ENCODE data around the gene CHST13. TPM values are rescaled to one million over a fixed set of nuclear protein-coding genes. Genes with fewer than 3 reads are reported as not detected.

The CHST13 gene
- total RNA-seq, 3 donors from 2014 or later, result 0.29 to 0.80 TPM; not detected in 1

- TF ChIP-seq POLR2A (IDR thresholded peaks at IDR 0.05) (no peak), POLR2AphosphoS5 (IDR thresholded peaks at IDR 0.05) (no peak)
- TF ChIP-seq, protein P1, sequence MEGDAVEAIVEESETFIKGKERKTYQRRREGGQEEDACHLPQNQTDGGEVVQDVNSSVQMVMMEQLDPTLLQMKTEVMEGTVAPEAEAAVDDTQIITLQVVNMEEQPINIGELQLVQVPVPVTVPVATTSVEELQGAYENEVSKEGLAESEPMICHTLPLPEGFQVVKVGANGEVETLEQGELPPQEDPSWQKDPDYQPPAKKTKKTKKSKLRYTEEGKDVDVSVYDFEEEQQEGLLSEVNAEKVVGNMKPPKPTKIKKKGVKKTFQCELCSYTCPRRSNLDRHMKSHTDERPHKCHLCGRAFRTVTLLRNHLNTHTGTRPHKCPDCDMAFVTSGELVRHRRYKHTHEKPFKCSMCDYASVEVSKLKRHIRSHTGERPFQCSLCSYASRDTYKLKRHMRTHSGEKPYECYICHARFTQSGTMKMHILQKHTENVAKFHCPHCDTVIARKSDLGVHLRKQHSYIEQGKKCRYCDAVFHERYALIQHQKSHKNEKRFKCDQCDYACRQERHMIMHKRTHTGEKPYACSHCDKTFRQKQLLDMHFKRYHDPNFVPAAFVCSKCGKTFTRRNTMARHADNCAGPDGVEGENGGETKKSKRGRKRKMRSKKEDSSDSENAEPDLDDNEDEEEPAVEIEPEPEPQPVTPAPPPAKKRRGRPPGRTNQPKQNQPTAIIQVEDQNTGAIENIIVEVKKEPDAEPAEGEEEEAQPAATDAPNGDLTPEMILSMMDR (IDR thresholded peaks at IDR 0.05), result no peak
- Histone ChIP-seq H3K4me1 (no peaks in the 10 kb centered on the region), H3K36me3 (no peaks in the 10 kb centered on the region), H3K9me3 (no peaks in the 10 kb centered on the region), H3K4me3 (no peak overlapping the region), H3K27me3 (peaks cover 0 to 4% of the 10 kb centered on the region in 2 donors), H3K27ac (no peak overlapping the region)
- intact Hi-C loops (cut with DNase I; ENCODE audit: low total_unique reads), result loop anchor here (5.0 kb wide), 1 partner anchor 1399 kb away; the partner anchor contains the start of gene KBTBD12
- no peak for DNase-seq (ENCODE audit: low spot score in 2 of 2)
Observed at GRCh38 chr3:126517986-126518778, 5.8 kb upstream of the CHST13 start.

DNA sequence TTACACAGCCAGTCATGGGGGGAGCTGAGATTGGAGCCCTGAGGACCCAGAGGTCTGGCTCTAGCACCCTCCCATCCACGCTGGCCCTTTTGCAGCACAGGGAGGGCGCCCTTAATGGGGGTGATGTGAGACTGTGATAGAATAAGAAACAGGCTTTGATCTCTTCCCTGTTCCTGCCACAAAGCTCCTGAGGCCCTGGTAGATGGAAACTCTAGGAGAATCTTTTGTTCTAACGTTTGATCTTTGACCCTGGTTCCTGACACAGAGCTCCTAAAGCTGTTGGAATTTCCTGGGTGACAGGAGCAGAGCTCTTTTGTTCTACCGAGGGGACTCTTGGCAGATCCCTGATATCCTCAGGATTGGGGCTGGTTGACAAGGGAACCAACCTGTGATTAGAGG lies 5.2 kb upstream of the CHST13 start:
- intact Hi-C loops (cut with DNase I; ENCODE audit: low total_unique reads), result loop anchor here (5.0 kb wide), 1 partner anchor 1399 kb away; the partner anchor contains the start of gene KBTBD12
- Histone ChIP-seq H3K27me3 (peaks cover 0 to 10% of the 10 kb centered on the region in 2 donors), H3K9me3 (no peaks in the 10 kb centered on the region), H3K4me1 (no peaks in the 10 kb centered on the region), H3K4me3 (no peak overlapping the region), H3K27ac (no peak overlapping the region), H3K36me3 (no peaks in the 10 kb centered on the region)
- TF ChIP-seq POLR2A (IDR thresholded peaks at IDR 0.05) (no peak), POLR2AphosphoS5 (IDR thresholded peaks at IDR 0.05) (no peak)
- TF ChIP-seq, protein P1 (IDR thresholded peaks at IDR 0.05), result no peak
- DNase-seq (ENCODE audit: low spot score in 2 of 2), result no peak

GRCh38 chr3:126519506-126520455 lies 4.2 kb upstream of the CHST13 start:
- no peak for TF ChIP-seq POLR2A (IDR thresholded peaks at IDR 0.05)
- TF ChIP-seq, protein P1 (IDR thresholded peaks at IDR 0.05), result no peak
- no peak for TF ChIP-seq POLR2AphosphoS5 (IDR thresholded peaks at IDR 0.05)
- peaks cover 3 to 20% of the 10 kb centered on the region in 2 donors for H3K27me3 ChIP-seq

GRCh38 chr3:126521122-126521891 lies 2.6 kb upstream of the CHST13 start:
- DNase-seq (ENCODE audit: low spot score in 2 of 2), result no peak
- Histone ChIP-seq H3K9me3 (no peaks in the 10 kb centered on the region), H3K27ac (no peak overlapping the region), H3K36me3 (no peaks in the 10 kb centered on the region), H3K4me3 (no peak overlapping the region), H3K27me3 (peaks cover 3 to 22% of the 10 kb centered on the region in 2 donors), H3K4me1 (peaks cover 0 to 4% of the 10 kb centered on the region in 2 donors)
- TF ChIP-seq, protein P1 (IDR thresholded peaks at IDR 0.05), result no peak
- TF ChIP-seq POLR2AphosphoS5 (IDR thresholded peaks at IDR 0.05), result no peak
- TF ChIP-seq POLR2A (IDR thresholded peaks at IDR 0.05), result no peak
- intact Hi-C loops (cut with DNase I; ENCODE audit: low total_unique reads), result no loop called here

More at GRCh38 chr3:126519506-126520455, 4.2 kb upstream of the CHST13 start:
- Histone ChIP-seq H3K27ac (no peak overlapping the region), H3K4me3 (no peak overlapping the region), H3K36me3 (no peaks in the 10 kb centered on the region), H3K9me3 (no peaks in the 10 kb centered on the region), H3K4me1 (peaks cover 0 to 4% of the 10 kb centered on the region in 2 donors)
- no peak for DNase-seq (ENCODE audit: low spot score in 2 of 2)
- intact Hi-C loops (cut with DNase I; ENCODE audit: low total_unique reads), result loop anchor here (5.0 kb wide), 1 partner anchor 1398 kb away; the partner anchor contains the start of gene KBTBD12
